Effector memory CD4-positive, alpha-beta T cell (primary cell): ENCODE measurements around the gene SLC29A3.

Source experiments
- DNase-seq, 3 donors: peaks; one replicate each; pipeline ENCODE4 v3.0.0-alpha.2; 2020
- H3K27ac ChIP-seq: 2 replicates; pipeline ENCODE4 v1.7.0; 2013; ENCODE audit warnings: mild to moderate bottlenecking, low read length, moderate library complexity; ENCODE audit not compliant: insufficient read depth, poor library complexity, severe bottlenecking
- H3K27me3 ChIP-seq: replicated peaks from 2 replicates; pipeline ENCODE4 v1.7.0; 2013; ENCODE audit warnings: mild to moderate bottlenecking, low read length; ENCODE audit not compliant: insufficient read depth, control insufficient read depth, poor library complexity, severe bottlenecking
- H3K36me3 ChIP-seq: 2 replicates; pipeline ENCODE4 v1.7.0; 2013; ENCODE audit warnings: mild to moderate bottlenecking, low read length, moderate library complexity; ENCODE audit not compliant: control insufficient read depth, insufficient read depth
- H3K4me1 ChIP-seq: 2 replicates; pipeline ENCODE4 v1.7.0; 2013; ENCODE audit warnings: low read length, mild to moderate bottlenecking; ENCODE audit not compliant: control insufficient read depth, insufficient read depth, poor library complexity, severe bottlenecking
- H3K4me3 ChIP-seq: 2 replicates; pipeline ENCODE4 v1.7.0; 2013; ENCODE audit warnings: low read length, low read depth, mild to moderate bottlenecking; ENCODE audit not compliant: insufficient read depth, poor library complexity, severe bottlenecking
- H3K9me3 ChIP-seq: 2 replicates; pipeline ENCODE4 v1.7.0; 2013; ENCODE audit warnings: mild to moderate bottlenecking, low read length, moderate library complexity; ENCODE audit not compliant: control insufficient read depth

SLC29A3 gene

DNA sequence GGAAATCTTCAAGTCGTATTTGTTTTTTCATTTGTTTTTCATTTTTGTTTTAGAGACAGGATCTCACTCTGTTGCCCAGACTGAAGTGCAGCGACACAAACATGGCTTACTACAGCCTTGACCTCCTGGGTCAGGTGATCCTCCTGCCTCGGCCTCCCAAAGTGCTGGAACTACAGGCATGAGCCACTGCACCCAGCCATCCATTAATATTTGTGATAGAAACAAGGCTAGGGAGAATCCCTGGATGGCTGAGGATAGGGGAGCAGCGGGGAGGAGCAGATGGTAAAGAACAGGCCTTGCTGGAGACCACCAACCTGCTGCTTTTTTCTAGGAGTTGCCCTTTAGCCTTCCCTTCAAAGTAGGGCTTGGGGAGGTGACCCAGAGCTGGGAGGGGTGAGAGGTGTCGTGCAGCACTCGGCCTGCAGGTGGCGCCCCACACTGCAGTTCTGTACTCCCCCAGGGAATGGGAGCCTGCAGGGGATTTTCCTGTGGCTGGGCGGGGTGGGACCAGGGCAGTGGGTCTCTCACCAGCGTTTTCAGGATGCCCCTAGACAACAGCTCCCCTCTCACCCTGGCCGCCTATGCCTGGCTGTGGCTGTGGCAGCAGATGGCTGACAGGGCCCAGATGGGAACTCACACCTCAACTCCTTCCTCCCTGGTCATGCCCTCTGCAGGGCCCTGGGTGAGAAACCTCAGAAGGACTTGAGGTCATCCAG, 65.1 kb downstream of the SLC29A3 start:
- Histone ChIP-seq H3K4me1 (no peaks in the 10 kb centered on the region), H3K27me3 (no peaks in the 10 kb centered on the region)
- DNase-seq, result peak; percentile 37 to 64 (median 49)

DNA sequence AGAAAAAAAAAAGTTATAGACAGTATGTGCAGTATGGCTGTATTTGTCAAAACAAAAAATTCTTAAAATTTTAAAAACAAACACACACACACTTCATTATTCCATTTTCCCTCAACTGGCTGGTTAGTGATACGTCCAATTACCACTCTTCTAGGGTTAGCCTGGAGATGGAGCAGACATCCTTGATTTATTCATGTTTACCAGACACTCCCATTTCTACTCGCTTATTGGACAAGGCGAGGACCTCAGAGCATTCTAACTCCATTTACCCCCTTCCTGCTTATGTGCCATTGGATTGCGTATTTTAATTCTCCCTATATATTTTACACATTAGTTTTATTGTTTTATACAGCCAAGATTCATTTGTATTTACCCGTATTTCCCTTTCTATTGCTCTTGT, 69.1 kb downstream of the SLC29A3 start:
- Histone ChIP-seq H3K9me3 (no peaks in the 10 kb centered on the region), H3K4me1 (no peaks in the 10 kb centered on the region), H3K27me3 (peaks cover 4% of the 10 kb centered on the region), H3K36me3 (no peaks in the 10 kb centered on the region), H3K27ac (no peak overlapping the region), H3K4me3 (no peak overlapping the region)
- DNase-seq, result no peak

More for the DNA sequence above, 65.1 kb downstream of the SLC29A3 start:
- Histone ChIP-seq H3K4me3 (no peak overlapping the region), H3K9me3 (no peaks in the 10 kb centered on the region), H3K27ac (no peak overlapping the region), H3K36me3 (no peaks in the 10 kb centered on the region)

DNA sequence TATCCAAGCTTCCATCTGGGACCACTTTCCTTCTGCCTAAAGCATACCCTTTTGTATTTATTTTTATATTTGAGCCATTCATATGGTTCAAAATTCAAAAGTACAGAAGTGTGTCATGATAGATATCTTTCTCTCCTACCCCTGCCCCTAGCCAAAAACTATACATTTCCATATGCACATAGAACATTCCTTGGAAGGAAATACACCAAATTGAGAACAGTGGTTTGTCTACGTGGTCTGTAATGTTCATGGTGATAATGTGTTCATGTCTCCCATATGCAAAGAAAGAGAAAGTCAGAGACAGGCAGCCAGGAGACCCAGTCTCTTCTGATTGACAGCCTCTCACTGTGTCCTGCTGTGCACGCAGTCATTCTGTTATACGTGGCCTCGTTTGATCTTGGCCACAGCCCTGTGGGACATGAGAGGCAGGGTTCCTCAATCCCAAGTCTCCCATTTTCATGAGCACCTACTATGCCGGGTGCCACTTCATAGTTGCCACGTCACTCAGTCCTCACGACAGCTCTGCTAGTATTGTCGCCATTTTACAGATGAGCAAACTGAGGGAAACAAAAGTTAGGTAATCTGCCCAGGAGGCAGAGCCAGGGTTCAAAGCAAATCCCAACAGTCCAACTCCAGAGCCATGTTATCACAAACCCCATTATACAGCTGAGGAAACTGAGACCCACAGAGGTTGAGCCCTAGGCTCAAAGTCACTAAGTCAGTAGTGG, 69.7 kb downstream of the SLC29A3 start:
- Histone ChIP-seq H3K4me1 (no peaks in the 10 kb centered on the region), H3K36me3 (no peaks in the 10 kb centered on the region), H3K4me3 (no peak overlapping the region), H3K9me3 (no peaks in the 10 kb centered on the region), H3K27ac (no peak overlapping the region), H3K27me3 (peaks cover 4% of the 10 kb centered on the region)
- DNase-seq, result no peak

DNA sequence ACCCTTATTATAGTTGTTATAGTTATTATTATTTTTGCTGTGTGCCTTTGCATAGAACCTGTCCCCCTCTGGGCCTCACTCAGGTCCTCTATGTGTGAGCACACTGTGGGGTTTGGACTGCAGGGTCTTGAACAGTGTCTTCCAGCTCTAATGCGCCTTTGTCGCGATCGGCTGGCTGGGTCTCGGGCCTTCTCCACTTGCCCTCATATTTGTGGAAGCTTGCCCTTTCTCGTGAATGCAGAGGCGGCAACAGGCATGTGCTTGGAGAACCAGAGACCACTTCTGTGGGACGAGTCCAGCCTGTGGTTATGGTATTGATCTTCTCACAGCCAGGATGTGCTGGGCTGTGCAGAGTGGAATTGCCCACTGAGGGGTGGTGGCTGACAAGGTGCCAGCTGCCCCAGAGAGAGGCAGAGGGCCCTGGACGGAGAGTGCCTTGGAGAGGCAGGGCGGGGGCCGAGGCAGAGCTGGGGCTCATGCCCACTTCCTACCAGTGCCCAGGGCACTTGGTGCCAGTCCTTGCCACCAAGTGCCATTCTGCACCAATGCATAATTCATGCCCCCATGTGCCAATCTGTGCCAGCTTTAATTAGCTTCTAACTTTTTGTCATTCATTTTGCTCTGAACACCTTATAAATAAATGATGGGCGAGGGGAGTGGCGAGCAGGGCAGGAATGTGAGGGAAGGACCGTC, 70.9 kb downstream of the SLC29A3 start:
- H3K9me3 ChIP-seq, result no peaks in the 10 kb centered on the region
- no peaks in the 10 kb centered on the region for H3K4me1 ChIP-seq
- no peak overlapping the region for H3K27ac ChIP-seq
- no peak for DNase-seq
- no peak overlapping the region for H3K4me3 ChIP-seq
- H3K27me3 ChIP-seq, result peaks cover 4% of the 10 kb centered on the region
- no peaks in the 10 kb centered on the region for H3K36me3 ChIP-seq

DNA sequence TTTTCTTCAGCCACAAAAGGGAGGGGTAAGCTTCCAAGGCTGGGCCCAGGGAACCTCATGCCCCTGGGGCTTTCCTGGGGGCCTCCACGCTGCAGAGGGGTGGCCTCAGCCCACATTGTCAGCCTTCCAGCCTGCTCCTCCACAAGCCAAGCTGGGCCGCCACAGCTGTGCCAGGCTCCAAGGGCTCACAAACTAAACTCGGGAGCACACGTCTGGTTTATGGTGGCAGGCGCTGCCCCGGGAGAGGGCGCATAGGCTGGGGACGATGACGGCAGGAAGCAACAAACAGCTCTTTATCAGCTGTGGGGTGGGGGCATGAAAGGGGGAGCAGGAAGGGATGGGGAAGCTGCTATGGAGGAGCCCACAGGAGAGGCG, 71.4 kb downstream of the SLC29A3 start:
- H3K4me3 ChIP-seq, result no peak overlapping the region
- H3K9me3 ChIP-seq, result no peaks in the 10 kb centered on the region
- H3K36me3 ChIP-seq, result no peaks in the 10 kb centered on the region
- H3K27me3 ChIP-seq, result peaks cover 4% of the 10 kb centered on the region
- H3K4me1 ChIP-seq, result no peaks in the 10 kb centered on the region
- DNase-seq, result no peak
- no peak overlapping the region for H3K27ac ChIP-seq

DNA sequence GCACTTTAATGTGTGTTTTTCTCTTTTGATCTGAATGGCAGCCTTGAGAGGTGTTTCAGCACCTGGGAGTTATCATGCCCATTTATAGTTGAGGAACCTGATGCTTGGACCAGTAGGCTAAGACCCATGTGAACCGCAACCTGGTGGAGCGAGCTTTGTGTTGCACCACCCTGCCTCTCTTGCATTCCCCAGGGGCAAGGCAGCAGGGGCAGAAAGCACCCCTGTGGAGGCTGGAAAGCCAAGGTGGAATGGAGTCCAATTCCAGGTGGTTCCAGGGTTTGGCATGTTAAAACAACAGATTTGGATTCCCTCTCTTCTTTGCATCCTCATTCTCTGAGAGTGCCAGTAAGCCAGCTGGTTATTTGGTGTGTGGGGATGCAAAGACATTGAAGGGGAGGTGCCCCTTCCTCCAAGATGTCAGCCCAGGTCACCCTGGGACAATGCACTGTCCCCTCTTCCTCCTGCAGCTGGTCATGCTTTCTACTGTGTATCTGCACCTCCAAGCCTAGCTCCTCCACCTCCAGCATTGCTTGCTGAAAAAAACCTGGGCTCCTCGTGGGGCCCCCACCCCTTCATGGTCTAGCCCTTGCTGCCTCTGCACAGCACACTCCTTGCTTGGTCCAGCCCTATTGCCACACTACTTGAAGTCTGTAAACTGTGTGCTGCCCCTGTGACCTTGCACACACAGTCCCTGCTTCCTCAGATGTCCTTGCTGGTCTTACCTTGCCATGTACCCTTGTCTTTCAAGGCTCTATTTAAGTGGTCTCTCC, 72.0 kb downstream of the SLC29A3 start:
- Histone ChIP-seq H3K4me1 (no peaks in the 10 kb centered on the region), H3K27ac (no peak overlapping the region), H3K36me3 (no peaks in the 10 kb centered on the region), H3K27me3 (peaks cover 6% of the 10 kb centered on the region), H3K9me3 (no peaks in the 10 kb centered on the region), H3K4me3 (no peak overlapping the region)
- DNase-seq, result no peak

DNA sequence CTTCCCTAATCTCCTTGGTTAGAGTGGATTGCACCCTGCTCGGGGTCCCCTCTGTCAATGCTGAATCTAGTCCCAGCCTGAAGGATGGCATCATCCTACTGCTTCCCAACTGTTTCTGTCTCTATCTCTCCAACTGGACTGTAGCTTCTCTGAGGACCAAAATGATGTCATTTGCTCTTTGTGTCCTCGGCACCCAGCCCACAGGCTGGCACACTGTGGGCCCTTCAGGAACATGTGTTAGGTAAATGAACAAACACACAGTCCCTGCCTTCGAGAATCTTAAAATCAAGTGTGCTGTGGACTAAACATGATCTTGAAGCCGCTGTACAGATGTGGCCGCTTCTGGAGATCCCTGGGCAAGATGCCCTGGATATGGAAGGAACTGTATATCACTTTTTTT, 72.6 kb downstream of the SLC29A3 start:
- H3K9me3 ChIP-seq, result no peaks in the 10 kb centered on the region
- no peaks in the 10 kb centered on the region for H3K4me1 ChIP-seq
- no peaks in the 10 kb centered on the region for H3K36me3 ChIP-seq
- H3K27ac ChIP-seq, result no peak overlapping the region
- H3K27me3 ChIP-seq, result peaks cover 9% of the 10 kb centered on the region
- no peak overlapping the region for H3K4me3 ChIP-seq
- no peak for DNase-seq

DNA sequence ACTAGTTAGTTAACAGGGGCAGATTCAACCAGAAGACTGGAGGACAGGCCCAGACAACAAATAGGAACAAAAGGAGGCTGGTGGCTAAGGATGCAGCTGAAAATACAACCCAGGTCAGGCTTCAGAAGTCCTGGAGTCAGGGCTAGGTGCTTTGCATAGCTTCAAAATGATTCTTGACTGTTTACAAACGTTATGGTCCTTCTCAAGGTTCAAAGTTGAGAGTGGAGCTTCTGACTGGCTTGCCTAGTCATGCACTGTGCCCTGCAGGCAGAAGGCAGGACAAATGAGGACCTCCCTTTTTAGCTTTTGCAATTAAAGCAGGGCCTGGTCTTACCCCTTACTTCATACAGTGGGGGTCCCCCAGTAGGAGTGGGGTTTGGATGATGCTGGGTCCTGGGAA, 73.2 kb downstream of the SLC29A3 start:
- DNase-seq, result no peak
- H3K4me3 ChIP-seq, result no peak overlapping the region
- peaks cover 3% of the 10 kb centered on the region for H3K4me1 ChIP-seq
- H3K36me3 ChIP-seq, result no peaks in the 10 kb centered on the region
- H3K27me3 ChIP-seq, result peaks cover 11% of the 10 kb centered on the region
- no peak overlapping the region for H3K27ac ChIP-seq
- no peaks in the 10 kb centered on the region for H3K9me3 ChIP-seq

DNA sequence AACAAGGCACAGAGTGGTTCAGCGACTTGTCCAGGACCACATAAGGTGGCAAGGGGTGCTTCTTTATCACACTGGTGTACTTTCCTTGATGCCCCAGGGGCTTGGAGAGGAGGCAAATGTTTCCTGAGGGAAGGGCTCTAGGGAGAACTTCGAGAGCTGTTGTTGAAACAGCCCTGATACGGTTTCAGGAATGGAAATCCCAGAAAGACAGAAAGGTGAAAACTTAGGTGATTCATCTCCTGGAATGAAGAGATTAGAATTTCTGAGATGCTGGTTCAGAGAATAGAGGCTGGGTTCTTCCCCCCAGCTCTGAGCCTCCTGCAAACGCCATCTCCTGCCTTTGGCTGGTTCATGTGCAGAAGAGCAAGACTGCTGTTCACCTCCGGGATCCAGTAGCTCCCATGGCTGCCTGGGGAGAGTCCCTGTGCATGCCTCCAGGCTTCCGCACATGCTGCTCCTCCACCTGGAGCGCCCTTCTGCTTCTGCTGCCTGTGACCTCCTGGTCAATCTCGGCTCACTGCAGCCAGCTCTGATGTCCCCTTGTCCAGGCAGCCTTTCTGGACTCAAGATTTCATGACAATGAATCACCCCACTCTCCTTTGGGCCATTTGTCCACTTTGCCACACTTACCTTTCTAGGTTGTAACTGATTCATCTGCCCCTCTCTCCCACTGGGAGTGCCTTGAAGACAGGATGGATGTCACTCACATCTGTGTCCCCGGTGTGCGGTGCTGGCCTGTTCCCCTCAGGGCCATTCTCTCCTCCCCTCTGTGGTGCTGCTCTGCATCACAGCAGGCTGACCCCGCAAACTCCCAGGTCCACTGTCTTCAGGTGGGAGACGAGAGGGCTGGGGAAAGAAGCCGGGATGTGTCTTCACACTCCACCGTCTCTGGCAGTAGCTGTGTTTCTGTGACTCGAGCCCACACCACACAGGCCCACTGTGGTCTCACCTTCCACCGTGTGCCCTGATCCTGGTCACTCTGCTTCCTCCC, 74.0 kb downstream of the SLC29A3 start:
- Histone ChIP-seq H3K27ac (no peak overlapping the region), H3K4me1 (peaks cover 10% of the 10 kb centered on the region), H3K36me3 (no peaks in the 10 kb centered on the region), H3K9me3 (no peaks in the 10 kb centered on the region), H3K27me3 (peaks cover 16% of the 10 kb centered on the region), H3K4me3 (no peak overlapping the region)
- DNase-seq, result no peak
